K562 (cell line): ENCODE results near the gene SUMF2. TPM values are rescaled to one million over a fixed set of nuclear protein-coding genes. Genes with fewer than 3 reads are reported as not detected.

Source experiments
- AFF4 ChIP-seq: sonication (generic); formaldehyde crosslinking; IDR thresholded peaks from 2 replicates; pipeline ENCODE4 v1.8.0; 2023; ENCODE audit warnings: mild to moderate bottlenecking, missing genetic modification reagents
- CTCFL ChIP-seq: IDR thresholded peaks from 2 replicates; pipeline ENCODE4 v1.6.1; 2011; ENCODE audit warnings: borderline replicate concordance, low read depth, mild to moderate bottlenecking, moderate library complexity, low read length; ENCODE audit not compliant: insufficient read depth, poor library complexity, severe bottlenecking
- DDX20 ChIP-seq: fragments of 450-650 bp; IDR thresholded peaks from 2 replicates; pipeline ENCODE4 v1.6.1; 2016; ENCODE audit warnings: missing genetic modification characterization, low read depth, mild to moderate bottlenecking, missing compliant biosample characterization, moderate library complexity
- DMBX1 ChIP-seq: fragments of 250-450 bp; sonication (Bioruptor Pico); IDR thresholded peaks from 2 replicates; pipeline ENCODE4 v1.8.0; 2022; ENCODE audit warnings: inconsistent platforms, mild to moderate bottlenecking, moderate library complexity, borderline replicate concordance
- E2F4 ChIP-seq: sonication (generic); formaldehyde crosslinking; IDR thresholded peaks from 2 replicates; pipeline ENCODE4 v1.8.0; 2022; ENCODE audit warnings: mild to moderate bottlenecking, low read depth, missing genetic modification reagents
- GABPA ChIP-seq: fragments of 200-800 bp; sonication (Bioruptor generic); conservative IDR thresholded peaks from 2 replicates; pipeline ENCODE4 v1.6.1; 2016; ENCODE audit warnings: low read depth, missing genetic modification characterization, missing compliant biosample characterization
- HCFC1 ChIP-seq: IDR thresholded peaks from 2 replicates; pipeline ENCODE4 v1.6.1; 2012; ENCODE audit warnings: low read depth, low read length, improper control_type of control experiment
- HDAC2 ChIP-seq: fragments of 450-650 bp; IDR thresholded peaks from 2 replicates; pipeline ENCODE4 v1.6.1; 2016; ENCODE audit warnings: mild to moderate bottlenecking
- MCM7 ChIP-seq, 2 experiments: fragments of 450-650 bp; IDR thresholded peaks; 2 replicates each; pipeline ENCODE4 v1.6.1; 2016 to 2018
- NKRF ChIP-seq: fragments of 450-650 bp; IDR thresholded peaks from 2 replicates; pipeline ENCODE4 v1.6.1; 2016; ENCODE audit warnings: borderline replicate concordance
- RFX1 ChIP-seq: fragments of 450-650 bp; IDR thresholded peaks from 2 replicates; pipeline ENCODE4 v1.6.1; 2016; ENCODE audit warnings: mild to moderate bottlenecking, moderate library complexity
- ZBTB2 ChIP-seq: fragments of 450-650 bp; IDR thresholded peaks from 2 replicates; pipeline ENCODE4 v1.6.1; 2016; ENCODE audit warnings: antibody characterized with exemption
- ZNF197 ChIP-seq: fragments of 200-800 bp; sonication (Bioruptor generic); IDR thresholded peaks from 2 replicates; pipeline ENCODE4 v1.6.1; 2016; ENCODE audit warnings: low read depth, missing genetic modification characterization, missing compliant biosample characterization
- ZNF436 ChIP-seq: fragments of 250-450, 450-650 bp; sonication (Bioruptor Pico); formaldehyde crosslinking; IDR thresholded peaks from 2 replicates; pipeline ENCODE4 v1.7.0; 2020; ENCODE audit warnings: mild to moderate bottlenecking
- ZNF707 ChIP-seq: fragments of 250-450 bp; sonication (Bioruptor Pico); conservative IDR thresholded peaks from 2 replicates; pipeline ENCODE4 v1.8.0; 2022; ENCODE audit warnings: inconsistent platforms, mild to moderate bottlenecking, moderate library complexity
- polyA plus RNA-seq, 8 experiments: library from polyadenylated mRNA; depleted of rRNA in 4 of 8; stranded (reverse) in 5 of 8; unstranded in 3 of 8; fragments of >200 nt; fragmentation: Nextera tagmentation in 2 of 8; fragmentation: Illumina TruSeq in 1 of 8; extraction: Ambion mirVana in 2 of 8; extraction: Trizol in 1 of 8; gene quantifications; 2 replicates each; pipeline versions ENCODE4 v1.2.1 to v1.2.3, GENCODE V29; 2011 to 2014; ENCODE audit warnings: inconsistent platforms in 1 of 8, missing spikeins in 1 of 8
- total RNA-seq, 7 experiments: library from RNA; depleted of rRNA in 6 of 7; stranded (reverse); fragments of >200 nt in 6 of 7; fragmentation: Illumina TruSeq in 2 of 7; extraction: Trizol in 2 of 7; gene quantifications; 2 replicates each; pipeline versions ENCODE4 v1.2.1 to v1.2.3, GENCODE V29; 2011 to 2021; ENCODE audit warnings: low replicate concordance in 1 of 7

The SUMF2 gene
- total and polyA plus RNA-seq, 9 of the 15 experiments (the other 6 are each of a cell fraction or from before 2014, with no cell fraction given), result 39.0 to 113 (median 67.7) TPM

- TF ChIP-seq GABPA (tag) (peak; percentile 27; the same call in 1 of the 2 replicates), RFX1 (no peak), DDX20 (tag) (no peak), ZNF197 (no peak), ZNF436 (CRISPR knock-in tag) (peak; percentile 70; the same call in 1 of the 2 replicates), E2F4 (CRISPR knock-in tag) (no peak), ZNF707 (CRISPR knock-in tag) (no peak), HCFC1 (no peak), NKRF (peak; percentile 76), MCM7 (IDR thresholded peaks at IDR 0.05) (no peak), AFF4 (CRISPR knock-in tag) (peak; percentile 66; the same call in 1 of the 2 replicates), HDAC2 (no peak), CTCFL (no peak), DMBX1 (no peak; the same call in 1 of the 2 replicates), ZBTB2 (peak; percentile 98)
Observed at GRCh38 chr7:56063882-56064625, at the start of gene SUMF2 (continued).
